Vagina (tissue), 2 donors: Measurements from ENCODE around the gene ERICH4. TPM values are rescaled to one million over a fixed set of nuclear protein-coding genes. Genes with fewer than 3 reads are reported as not detected.
A peak's percentile ranks its signal among the peaks of the same experiment; 100 is the strongest.

Experiments used
- DNase-seq, 2 donors: peaks; one replicate each; pipeline ENCODE4 v3.0.0-alpha.2; 2017; ENCODE audit errors: extremely low spot score in 2 of 2
- H3K27ac ChIP-seq: fragments of 200-600 bp; sonication (generic); one replicate; pipeline ENCODE4 v1.5.1; 2019
- H3K27me3 ChIP-seq: fragments of 200-600 bp; sonication (generic); one replicate; pipeline ENCODE4 v1.5.1; 2019
- H3K36me3 ChIP-seq, 2 donors: fragments of 200-600 bp; sonication (generic); one replicate each; pipeline ENCODE4 v1.5.1; 2017 to 2019
- H3K4me1 ChIP-seq: fragments of 200-600 bp; sonication (generic); one replicate; pipeline ENCODE4 v1.5.1; 2019
- H3K4me3 ChIP-seq, 2 donors: fragments of 200-600 bp; sonication (generic); 1 replicate in 1 of 2; 2 replicates in 1 of 2; pipeline ENCODE4 v1.5.1; 2016 to 2019
- H3K9me3 ChIP-seq: fragments of 200-600 bp; sonication (generic); one replicate; pipeline ENCODE4 v1.5.1; 2019
- POLR2A ChIP-seq, 2 donors: fragments of 450-650 bp; IDR thresholded peaks; one replicate each; pipeline ENCODE4 v1.6.1; 2017; ENCODE audit warnings: antibody characterized with exemption in 2 of 2, mild to moderate bottlenecking in 2 of 2, moderate library complexity in 2 of 2
- POLR2AphosphoS5 ChIP-seq, 2 donors: sonication (generic); formaldehyde crosslinking; IDR thresholded peaks; one replicate each; pipeline ENCODE4 v1.9.0; 2017; ENCODE audit warnings: antibody characterized with exemption in 2 of 2, mild to moderate bottlenecking in 2 of 2, low read depth in 1 of 2; ENCODE audit not compliant: insufficient read depth in 1 of 2
- intact Hi-C: fragments of 100-400 bp; cut with DNase I; formaldehyde crosslinking; loops from one replicate; pipeline ENCODE4 v1.15.1; 2023
- total RNA-seq: library from RNA; depleted of rRNA; stranded (reverse); fragments of >200 nt; gene quantifications from one replicate; pipeline ENCODE4 v1.2.3, GENCODE V29; 2016
- TF ChIP-seq, protein P1 (sequence below), 3 experiments: fragments of 450-650 bp in 2 of 3; fragments of 200-600 bp in 1 of 3; sonication (generic) in 1 of 3; IDR thresholded peaks; one replicate each; pipeline ENCODE4 v1.5.1; 2017 to 2019; ENCODE audit warnings: antibody characterized with exemption in 3 of 3, mild to moderate bottlenecking in 2 of 3, moderate library complexity in 2 of 3

Gene ERICH4
- total RNA-seq, 1 donor from 2014 or later: not detected

DNA sequence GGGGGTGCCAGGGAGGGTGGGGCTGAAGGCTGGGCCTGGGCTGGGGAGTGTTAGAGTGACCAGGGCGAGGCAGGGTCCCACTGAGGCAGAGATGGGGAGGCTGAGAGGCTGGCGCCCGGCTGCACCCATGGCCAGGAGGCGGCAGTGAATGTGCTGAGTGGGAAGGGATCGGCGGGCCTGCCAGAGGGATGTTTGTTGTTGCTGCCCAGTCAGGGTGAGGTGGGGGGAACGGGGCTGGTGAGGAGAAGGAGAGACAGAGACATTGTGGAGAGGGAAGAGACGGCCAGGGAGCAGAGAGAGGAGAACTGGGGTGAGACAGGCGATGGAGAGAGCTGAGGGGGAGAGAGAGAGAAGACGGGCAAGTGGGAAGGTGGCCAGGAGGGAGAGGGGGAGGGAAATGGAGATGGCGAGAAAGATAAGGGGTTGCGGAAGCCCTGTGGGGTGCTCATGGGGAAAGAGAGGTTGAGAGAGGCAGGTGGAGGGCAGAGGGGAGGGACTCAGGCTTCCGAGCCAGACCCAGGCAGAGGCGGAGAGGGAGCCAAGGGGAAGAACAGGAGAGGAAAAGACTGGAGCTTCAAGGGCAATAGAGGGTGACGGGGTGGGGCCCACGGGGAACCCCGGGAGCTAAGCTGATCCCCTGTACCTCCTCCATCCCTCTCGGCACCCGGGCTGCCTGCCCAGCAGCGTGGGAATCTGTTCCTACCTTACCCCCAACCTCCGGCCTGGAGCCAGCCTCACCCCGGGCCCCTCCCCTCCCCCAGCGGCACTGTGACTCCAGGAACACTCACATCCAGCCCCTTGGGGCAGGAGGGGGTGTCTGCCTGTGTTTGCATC lies 15.1 kb upstream of the ERICH4 start:
- H3K36me3 ChIP-seq: peaks cover 2 to 38% of the 10 kb centered on the region in 2 donors
- peak overlapping the region; percentile 54 to 61 for H3K4me3 ChIP-seq
- H3K4me1 ChIP-seq: peaks cover 46% of the 10 kb centered on the region
- H3K27me3 ChIP-seq: no peaks in the 10 kb centered on the region
- TF ChIP-seq POLR2AphosphoS5 (IDR thresholded peaks at IDR 0.05; ENCODE audit: insufficient read depth in 1 of 2, low read depth in 1 of 2): no peak
- TF ChIP-seq, protein P1, sequence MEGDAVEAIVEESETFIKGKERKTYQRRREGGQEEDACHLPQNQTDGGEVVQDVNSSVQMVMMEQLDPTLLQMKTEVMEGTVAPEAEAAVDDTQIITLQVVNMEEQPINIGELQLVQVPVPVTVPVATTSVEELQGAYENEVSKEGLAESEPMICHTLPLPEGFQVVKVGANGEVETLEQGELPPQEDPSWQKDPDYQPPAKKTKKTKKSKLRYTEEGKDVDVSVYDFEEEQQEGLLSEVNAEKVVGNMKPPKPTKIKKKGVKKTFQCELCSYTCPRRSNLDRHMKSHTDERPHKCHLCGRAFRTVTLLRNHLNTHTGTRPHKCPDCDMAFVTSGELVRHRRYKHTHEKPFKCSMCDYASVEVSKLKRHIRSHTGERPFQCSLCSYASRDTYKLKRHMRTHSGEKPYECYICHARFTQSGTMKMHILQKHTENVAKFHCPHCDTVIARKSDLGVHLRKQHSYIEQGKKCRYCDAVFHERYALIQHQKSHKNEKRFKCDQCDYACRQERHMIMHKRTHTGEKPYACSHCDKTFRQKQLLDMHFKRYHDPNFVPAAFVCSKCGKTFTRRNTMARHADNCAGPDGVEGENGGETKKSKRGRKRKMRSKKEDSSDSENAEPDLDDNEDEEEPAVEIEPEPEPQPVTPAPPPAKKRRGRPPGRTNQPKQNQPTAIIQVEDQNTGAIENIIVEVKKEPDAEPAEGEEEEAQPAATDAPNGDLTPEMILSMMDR (IDR thresholded peaks at IDR 0.05): no peak
- no peak for TF ChIP-seq POLR2A (IDR thresholded peaks at IDR 0.05)
- H3K27ac ChIP-seq: peak overlapping the region; percentile 90
- no peaks in the 10 kb centered on the region for H3K9me3 ChIP-seq
- DNase-seq: no peak
- intact Hi-C loops: no loop called here

DNA sequence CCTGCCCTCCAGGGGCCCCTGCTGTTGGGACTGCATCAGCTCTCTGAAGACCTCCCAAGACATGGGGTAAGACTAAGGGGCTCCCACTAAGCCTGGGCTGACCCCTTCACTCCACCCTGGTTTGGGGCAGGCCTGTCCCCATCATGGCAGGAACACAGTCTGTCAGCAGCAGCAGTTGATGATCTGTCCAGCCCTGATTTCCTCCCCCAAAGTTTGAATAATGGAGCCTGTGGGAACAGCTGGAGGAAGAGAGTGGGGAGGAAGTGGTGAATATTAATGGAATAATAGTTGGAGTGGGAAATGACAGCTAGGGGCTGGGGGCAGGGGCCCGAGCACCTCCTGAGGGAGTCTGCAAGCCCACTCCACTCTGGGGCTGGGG lies 14.5 kb upstream of the ERICH4 start:
- peaks cover 0 to 38% of the 10 kb centered on the region in 2 donors for H3K36me3 ChIP-seq
- intact Hi-C loops: no loop called here

DNA sequence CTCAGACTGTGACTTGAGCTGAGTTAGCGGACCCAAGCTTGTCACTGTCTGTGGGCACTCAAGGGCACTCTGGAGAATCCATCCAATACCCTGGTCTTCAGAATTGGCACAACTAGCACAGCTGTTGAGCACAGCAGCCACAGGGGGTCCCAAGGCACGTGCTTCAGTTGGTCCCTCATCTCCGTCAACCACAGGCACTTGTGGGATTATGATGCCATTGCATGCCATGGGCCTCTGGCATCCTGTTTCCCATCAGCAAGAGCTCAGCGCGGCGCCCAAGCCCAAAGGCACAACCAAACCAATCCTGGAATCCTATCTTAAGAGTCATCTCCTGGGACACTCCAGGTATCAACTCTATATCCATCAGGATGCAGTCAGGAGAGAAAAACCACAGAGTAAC lies 12.0 kb upstream of the ERICH4 start:
- DNase-seq: no peak
- peaks cover 0 to 21% of the 10 kb centered on the region in 2 donors for H3K36me3 ChIP-seq
- H3K27me3 ChIP-seq: no peaks in the 10 kb centered on the region
- intact Hi-C loops: no loop called here
- no peak overlapping the region for H3K27ac ChIP-seq
- no peak for TF ChIP-seq POLR2A (IDR thresholded peaks at IDR 0.05)
- H3K4me3 ChIP-seq: no peak overlapping the region
- peaks cover 30% of the 10 kb centered on the region for H3K4me1 ChIP-seq
- no peaks in the 10 kb centered on the region for H3K9me3 ChIP-seq

More for the DNA sequence above, 14.5 kb upstream of the ERICH4 start:
- DNase-seq: no peak
- H3K4me3 ChIP-seq: peak overlapping the region; percentile 54 to 61
- H3K27ac ChIP-seq: peak overlapping the region; percentile 90
- H3K9me3 ChIP-seq: no peaks in the 10 kb centered on the region
- no peaks in the 10 kb centered on the region for H3K27me3 ChIP-seq
- H3K4me1 ChIP-seq: peaks cover 46% of the 10 kb centered on the region
- TF ChIP-seq POLR2A (IDR thresholded peaks at IDR 0.05) (no peak), POLR2AphosphoS5 (IDR thresholded peaks at IDR 0.05; ENCODE audit: insufficient read depth in 1 of 2, low read depth in 1 of 2) (no peak)
- TF ChIP-seq, protein P1 (IDR thresholded peaks at IDR 0.05): no peak

DNA sequence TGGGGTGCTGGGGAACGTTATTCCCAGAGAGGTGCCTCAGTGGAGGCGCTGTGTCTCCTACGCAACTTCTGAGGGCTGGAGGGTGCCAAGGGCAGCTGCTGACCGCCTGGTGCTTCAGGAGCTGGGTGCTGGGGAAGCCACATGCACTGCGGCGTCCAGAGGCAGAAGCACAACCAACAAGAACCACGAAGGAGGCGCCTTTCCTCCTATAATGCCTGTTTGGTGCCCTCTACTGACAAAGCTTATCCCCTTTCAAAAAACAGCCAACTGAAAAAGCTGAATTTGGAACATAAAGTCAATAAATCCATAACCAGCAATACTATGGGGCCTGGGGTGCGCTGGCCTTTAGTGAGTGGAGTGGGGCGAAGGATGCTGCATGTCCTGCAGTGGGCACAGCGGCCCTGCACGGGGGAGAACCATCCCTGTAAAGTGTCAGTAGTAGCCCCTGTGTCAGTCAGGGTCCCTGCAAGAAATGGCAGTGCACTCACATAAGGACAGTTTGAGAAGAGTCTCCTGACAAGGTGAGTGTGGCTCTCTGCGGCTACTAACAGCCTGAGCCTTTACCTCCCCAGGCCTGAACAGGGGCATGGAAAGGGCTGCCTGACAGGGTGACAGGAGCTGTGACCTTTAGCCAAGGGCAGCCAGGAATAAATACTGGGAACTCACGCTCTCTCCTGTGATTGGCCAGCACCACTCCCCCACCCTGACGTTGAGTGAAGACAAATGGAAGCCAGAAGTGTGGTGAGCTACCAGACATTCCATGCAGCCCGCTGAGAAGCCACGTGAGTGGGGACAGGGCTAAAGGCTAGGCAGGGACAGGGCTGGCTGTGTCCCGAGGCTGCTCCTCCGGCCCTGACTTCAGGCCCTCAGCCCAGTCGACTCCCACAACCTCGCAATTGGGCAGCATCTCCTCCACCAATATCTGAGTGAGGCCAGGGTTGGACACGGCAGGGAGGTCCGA lies 11.2 kb upstream of the ERICH4 start:
- intact Hi-C loops: no loop called here
- no peak overlapping the region for H3K4me3 ChIP-seq
- TF ChIP-seq, protein P1 (IDR thresholded peaks at IDR 0.05): peak in 1 of 3 experiments; percentile 10
- TF ChIP-seq POLR2AphosphoS5 (IDR thresholded peaks at IDR 0.05; ENCODE audit: insufficient read depth in 1 of 2, low read depth in 1 of 2) (no peak), POLR2A (IDR thresholded peaks at IDR 0.05) (no peak)
- peaks cover 22% of the 10 kb centered on the region for H3K4me1 ChIP-seq
- no peak for DNase-seq
- H3K27ac ChIP-seq: no peak overlapping the region
- H3K27me3 ChIP-seq: no peaks in the 10 kb centered on the region
- H3K36me3 ChIP-seq: peaks cover 0 to 21% of the 10 kb centered on the region in 2 donors
- no peaks in the 10 kb centered on the region for H3K9me3 ChIP-seq

DNA sequence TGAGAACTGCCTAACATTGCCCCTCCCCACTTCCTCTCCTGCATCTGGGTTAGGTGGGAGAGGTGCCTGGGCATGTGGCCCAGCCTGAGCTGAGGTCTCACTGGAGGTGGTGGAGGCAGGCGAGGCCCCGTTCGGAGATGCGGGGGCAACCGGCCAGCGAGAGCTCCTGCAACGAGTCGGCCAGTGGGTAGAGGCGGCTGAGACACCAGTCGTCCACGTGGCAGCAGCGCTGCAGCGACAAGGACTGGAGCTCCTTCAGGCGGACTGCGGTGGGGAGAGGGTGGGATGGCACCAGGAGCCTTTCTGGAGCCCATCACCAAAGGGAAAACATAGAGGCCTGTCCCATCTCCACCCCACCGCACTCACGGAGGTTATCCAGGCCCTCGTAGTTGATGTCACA lies 9.8 kb upstream of the ERICH4 start:
- DNase-seq: no peak
- Histone ChIP-seq H3K27ac (no peak overlapping the region), H3K4me1 (peaks cover 12% of the 10 kb centered on the region), H3K27me3 (no peaks in the 10 kb centered on the region), H3K4me3 (no peak overlapping the region), H3K9me3 (no peaks in the 10 kb centered on the region), H3K36me3 (peaks cover 0 to 21% of the 10 kb centered on the region in 2 donors)
- TF ChIP-seq POLR2AphosphoS5 (IDR thresholded peaks at IDR 0.05; ENCODE audit: insufficient read depth in 1 of 2, low read depth in 1 of 2) (no peak), POLR2A (IDR thresholded peaks at IDR 0.05) (no peak)
- TF ChIP-seq, protein P1 (IDR thresholded peaks at IDR 0.05): no peak
- intact Hi-C loops: no loop called here
